UCSD-AML1 (cell line): ENCODE measurements around the gene PHACTR2.

Source experiments
- DNase-seq: peaks from one replicate; lab custom pipeline; 2025; ENCODE audit not compliant: unreplicated experiment; lab: John Stamatoyannopoulos, UW

Gene PHACTR2

DNA sequence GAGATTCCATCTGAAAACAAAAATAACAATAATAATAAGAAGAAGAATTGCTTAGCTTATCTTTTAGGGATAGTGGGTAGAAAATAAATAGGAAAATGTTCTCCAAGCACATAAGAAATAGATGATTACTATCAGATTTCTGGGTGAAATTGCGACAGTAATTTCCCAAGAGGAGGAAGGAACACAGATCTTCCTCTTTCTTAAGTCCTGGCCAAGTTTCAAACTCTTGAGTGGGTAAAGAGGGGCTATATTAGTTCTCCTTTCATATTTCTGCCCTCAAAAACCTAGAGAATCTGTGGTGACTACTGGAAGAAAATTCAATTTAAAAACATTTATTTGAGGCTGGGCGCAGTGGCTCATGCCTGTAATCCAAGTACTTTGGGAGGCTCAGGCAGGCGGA lies 63.7 kb downstream of the PHACTR2 start:
- DNase-seq: no peak

- no peak for DNase-seq
These were observed 64.5 kb downstream of the PHACTR2 start for GRCh38 chr6:143742070-143742954.

- DNase-seq: no peak
These were observed 65.1 kb downstream of the PHACTR2 start for GRCh38 chr6:143742955-143743255.

DNA sequence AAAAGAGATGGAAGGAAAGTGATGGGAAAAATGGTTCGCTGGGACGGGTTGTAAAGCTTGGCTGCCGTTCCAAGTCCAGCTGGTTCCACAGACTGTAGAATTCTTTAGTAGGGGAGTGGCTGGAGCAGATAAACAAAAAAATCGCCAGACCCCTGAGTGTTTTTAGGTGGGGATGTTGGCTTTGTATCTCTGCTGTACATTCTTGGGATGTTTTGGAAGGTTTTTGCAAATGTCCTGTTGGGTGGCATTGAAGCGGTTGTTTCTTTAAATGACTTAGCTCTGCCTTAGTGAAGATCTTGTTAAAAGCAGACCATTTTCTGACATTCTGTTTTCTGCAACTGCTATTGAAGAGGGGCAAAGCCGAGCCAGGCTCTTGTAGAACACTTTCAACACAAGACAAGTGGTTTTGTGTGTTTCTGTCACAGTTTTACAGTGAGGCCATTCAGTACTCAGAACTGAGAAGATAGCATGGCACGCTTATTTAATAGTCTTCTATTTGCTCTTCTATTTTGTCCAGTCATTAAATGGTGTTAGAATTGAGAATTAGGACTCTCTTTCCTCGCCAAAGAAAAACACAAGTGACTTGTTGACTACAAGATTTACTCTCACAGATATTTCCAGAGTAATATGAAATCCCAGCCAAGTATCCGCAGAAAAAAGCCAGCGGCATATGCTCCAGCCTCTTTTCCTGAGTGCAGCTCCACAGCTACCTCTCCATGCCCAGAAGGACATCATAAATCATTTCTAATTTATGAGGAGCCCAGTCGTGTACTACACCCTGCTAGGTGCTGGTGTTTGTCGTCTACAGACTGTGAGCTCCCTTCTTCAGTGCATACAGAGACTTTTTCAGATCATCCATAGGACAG lies 65.8 kb downstream of the PHACTR2 start:
- no peak for DNase-seq

DNA sequence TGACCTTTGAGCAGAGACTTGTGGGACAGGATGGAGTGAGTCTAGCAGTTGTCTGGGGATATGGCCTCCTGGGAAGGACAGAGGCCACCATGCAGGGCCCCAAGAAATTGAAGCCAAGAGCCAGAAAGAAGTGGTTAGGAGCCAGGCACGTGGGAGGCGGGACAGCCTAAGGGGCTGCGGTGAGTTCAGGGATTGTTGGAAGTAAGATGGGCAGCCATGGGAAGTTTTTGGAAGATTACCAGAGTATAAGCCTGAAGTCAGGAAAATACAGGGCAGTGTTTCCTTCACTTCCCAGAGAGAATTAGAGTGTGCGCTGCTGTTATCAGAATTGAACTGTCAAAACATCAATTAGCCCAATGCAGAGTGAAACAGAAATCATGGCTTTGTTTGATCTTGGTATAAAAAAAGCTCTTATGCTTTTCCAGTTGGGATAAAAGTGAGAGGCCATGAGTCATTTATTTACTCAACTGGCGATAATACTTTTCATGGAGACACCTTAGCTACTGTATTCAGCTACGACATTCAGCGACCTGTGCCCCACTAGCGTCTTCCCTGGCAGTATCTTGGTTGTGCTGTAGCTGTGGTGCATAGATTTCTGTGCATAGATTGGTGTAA lies 66.9 kb downstream of the PHACTR2 start:
- DNase-seq: no peak

DNA sequence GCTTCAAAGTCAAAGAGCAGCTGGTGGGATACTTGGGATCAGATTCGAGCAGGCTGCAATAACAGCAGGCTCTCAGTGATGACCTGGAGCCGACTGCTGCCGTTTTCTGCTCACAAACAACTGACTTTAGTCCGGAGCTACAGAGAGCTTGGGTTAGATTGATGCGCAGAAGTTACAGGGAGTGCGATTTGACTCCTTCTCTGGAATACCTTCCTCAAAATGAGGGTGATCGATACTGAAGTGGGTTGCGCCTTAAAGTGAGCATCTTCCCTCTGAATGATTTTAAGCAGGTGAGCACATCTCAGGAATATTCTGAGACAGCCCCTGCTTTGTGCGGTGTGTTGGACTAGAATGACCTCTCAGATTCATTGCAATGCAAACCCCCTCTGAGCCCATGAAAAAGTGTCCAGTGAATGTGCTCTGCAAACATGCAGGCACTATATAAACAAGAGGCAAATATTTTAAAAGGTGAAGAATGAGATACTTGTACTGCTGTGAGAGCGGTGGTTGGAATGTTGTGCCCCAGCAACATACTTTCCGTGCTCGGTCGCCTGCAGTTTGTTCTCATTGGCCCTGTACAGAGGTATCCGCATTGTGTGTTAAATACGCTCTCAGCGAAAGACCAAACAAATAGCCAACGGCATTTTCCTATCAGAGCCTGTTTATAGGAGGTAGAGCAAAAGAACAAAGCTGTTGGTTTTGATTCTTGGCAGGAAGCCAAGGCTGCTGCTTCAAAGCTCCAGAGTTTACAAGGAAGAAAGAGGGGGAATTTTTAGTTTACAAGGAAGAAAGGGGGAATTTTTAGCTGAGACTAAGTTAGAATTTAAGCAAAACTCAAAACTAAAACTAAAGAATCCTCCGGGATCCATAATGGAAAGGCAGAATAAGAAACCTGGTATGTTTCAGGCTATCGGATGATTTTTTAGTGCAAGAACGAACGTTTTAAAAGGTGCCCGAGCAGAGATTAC lies 67.7 kb downstream of the PHACTR2 start:
- DNase-seq: no peak

GRCh38 chr6:143746202-143747119 lies 68.7 kb downstream of the PHACTR2 start:
- DNase-seq: no peak

- no peak for DNase-seq
These were observed 69.6 kb downstream of the PHACTR2 start for GRCh38 chr6:143747347-143747842.

DNA sequence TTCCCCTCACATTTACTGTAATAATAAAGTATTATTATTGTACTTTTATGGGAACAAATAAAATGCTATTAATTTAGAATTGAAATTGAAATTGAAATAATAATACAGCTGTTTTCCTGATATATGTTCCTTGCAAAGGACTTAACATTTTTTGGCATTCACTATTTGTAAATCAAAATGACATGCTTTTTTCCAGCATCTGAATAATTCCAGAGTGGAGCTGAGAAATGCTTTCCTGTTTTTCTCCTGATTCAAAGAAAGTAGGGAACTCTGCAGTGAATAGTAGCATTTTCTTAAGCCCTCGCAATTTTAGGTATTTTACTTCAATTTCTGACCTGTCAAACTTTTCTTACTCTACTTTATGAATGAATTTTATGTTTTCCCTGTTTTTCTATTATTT lies 72.1 kb downstream of the PHACTR2 start:
- DNase-seq: no peak

GRCh38 chr6:143750877-143751276 lies 73.1 kb downstream of the PHACTR2 start:
- DNase-seq: no peak

DNA sequence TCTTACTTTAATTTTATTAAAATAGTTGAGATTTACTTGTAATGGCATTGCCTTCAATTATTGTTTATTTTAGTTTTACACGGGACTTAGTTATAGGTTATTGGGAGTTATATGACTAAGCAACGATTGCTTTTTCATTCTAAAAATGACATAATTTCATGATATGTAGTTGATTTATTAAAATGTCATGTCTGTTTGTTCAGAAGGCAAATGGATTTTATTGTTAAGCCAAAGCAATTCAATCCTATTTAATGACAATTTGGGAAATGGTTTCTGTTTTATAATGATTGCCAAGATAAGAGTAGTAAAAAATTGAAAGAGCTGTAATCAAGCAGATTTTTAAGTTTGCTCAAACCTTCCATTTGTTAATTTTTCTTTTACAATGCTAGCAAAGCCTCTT lies 74.7 kb downstream of the PHACTR2 start:
- no peak for DNase-seq

- DNase-seq: no peak
These were observed 75.9 kb downstream of the PHACTR2 start for GRCh38 chr6:143753678-143754077.

DNA sequence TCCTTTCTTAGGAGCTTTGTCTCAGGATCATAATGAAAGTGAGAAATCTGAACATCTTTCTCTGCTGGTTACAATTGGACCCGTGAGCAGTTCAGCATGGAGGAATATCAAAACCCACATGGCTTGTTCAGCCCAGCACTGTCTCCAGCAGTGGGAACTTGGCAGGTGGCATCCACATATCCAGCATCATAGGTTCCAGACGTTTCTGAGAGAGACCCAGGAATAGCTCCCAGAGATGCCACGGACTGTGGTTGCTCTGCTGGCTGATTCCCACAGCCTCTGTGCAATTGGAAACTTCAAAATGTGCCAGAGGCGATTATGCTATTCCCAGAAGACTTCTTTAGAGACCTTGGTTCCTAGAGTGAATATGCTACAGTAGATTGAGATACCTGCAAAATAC lies 76.4 kb downstream of the PHACTR2 start:
- no peak for DNase-seq

- no peak for DNase-seq
These were observed 77.6 kb downstream of the PHACTR2 start for GRCh38 chr6:143755301-143755744.

- DNase-seq: no peak
These were observed 79.6 kb downstream of the PHACTR2 start for GRCh38 chr6:143757346-143757832.

GRCh38 chr6:143758551-143758950 lies 80.8 kb downstream of the PHACTR2 start:
- no peak for DNase-seq

GRCh38 chr6:143759666-143760065 lies 81.9 kb downstream of the PHACTR2 start:
- DNase-seq: no peak

DNA sequence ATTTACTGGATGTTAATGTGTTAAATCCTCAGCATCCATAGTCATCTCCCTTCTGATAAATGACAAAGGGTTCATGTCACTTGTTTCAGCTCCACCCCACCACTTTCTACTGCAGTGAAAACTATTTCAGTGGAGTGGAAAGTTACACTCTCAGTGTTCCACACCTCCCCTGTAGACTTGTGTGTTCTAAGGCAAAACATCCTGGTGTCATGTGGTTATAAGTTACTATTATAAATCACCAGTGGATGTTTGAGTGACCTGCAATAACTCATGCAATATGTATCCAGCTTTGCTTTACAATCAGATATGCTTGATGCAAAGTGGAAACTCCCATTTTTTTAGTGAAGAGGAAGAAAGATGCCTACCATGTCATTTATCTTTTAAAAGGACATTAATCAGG lies 83.3 kb downstream of the PHACTR2 start:
- DNase-seq: no peak

DNA sequence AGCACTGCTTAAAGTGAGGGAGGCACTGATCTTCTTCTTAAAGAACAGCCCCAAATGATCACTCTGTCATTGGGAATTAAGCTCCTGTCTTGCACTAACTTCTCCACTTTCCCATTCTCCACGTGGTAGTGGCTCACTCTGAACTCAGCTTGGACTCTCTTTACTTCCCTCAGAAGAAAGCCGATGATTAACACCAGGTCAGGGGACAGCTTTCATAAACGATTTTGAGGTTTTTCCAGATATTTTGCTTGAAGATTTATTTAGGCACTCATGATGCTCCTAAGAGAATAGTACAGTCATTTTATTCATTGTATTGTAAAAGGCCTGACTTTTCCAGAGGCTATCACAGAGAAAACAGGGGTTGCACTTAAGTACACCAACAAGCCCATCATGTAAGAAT lies 84.4 kb downstream of the PHACTR2 start:
- DNase-seq: no peak
